HK-2 (cell line): ENCODE measurements around the gene IQGAP1.
"Not testable (repeated sequence)": the region's sequence is repeated elsewhere in the genome, so short reads cannot be mapped to it uniquely, and the experiment has no call there.

ENCODE experiments used
- DNase-seq: peaks from one replicate; pipeline ENCODE4 v3.0.0-alpha.2; 2018; ENCODE audit not compliant: unreplicated experiment

The IQGAP1 gene

DNA sequence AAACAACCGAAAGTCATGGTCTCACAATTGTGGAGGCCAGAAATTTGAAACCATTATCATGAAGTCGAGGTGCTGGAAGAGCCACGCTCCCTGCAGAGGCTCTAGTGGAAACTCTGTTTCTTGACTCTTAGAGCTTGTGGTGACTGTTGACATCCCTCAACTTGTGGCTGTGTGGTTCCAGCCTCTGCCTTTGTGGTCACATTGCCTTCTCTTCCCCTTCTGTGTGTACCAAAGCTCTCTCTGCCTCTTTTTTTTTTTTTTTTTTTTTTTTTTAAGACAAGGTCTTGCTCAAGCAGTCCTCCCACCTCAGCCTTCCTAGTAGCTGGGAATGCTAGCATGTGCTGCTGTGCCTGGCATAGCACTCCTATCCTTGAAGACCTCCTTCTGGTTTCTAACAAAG, 93.0 kb downstream of the IQGAP1 start:
- DNase-seq = no peak

DNA sequence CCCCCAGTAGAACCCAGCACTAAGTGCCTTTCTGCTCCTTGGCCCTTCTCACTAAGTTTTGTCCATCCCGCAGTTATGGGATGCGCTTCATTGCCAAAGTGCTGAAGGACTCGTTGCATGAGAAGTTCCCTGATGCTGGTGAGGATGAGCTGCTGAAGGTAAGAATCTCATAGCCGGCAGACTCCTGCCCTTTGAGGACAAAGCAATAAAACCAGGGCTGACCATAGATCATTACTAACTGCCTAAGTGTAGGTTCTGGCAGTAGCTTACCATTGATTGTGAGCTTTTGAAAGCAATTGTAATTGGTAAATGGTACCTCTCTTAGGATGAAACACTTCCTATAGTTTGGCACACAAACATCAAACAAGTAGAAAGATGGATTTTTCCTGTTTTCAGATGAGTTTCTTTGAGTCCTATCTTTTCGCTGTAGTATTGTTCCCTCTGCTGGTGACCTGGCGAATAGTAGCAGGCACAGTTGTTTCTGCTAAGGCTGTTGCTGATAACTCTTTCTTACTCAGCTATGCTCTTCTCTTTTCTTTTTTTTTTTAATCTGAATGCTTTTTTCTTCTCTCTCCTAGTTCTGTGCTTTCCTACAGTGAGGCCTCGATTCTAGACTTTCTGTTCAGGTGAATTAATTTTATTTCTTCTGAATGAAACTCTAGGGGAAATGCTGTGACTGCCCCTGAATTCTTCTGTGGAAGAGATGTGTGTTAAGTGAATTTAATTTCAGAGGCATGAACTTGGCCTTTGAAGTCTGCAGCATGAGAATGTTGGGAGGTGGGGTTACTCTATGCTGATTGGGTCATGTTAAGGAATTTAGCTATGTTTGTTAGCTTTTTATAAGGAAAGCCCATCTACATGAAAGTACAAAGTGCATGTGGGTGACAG, 94.3 kb downstream of the IQGAP1 start:
- DNase-seq = no peak

DNA sequence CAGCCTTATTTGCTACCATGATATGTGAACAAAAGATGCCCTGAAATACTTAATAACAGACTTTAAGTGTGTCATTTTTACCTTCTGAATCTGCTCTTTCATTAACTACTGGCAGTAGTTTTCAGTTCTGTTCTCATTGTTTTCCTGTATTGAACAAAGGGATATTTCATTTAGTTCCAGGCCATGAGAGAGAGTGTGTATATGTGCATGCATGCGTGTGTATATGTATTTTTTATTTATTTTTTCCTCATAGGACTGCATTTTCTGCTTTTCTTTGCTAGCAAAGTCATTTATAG, 94.9 kb downstream of the IQGAP1 start:
- DNase-seq = no peak

DNA sequence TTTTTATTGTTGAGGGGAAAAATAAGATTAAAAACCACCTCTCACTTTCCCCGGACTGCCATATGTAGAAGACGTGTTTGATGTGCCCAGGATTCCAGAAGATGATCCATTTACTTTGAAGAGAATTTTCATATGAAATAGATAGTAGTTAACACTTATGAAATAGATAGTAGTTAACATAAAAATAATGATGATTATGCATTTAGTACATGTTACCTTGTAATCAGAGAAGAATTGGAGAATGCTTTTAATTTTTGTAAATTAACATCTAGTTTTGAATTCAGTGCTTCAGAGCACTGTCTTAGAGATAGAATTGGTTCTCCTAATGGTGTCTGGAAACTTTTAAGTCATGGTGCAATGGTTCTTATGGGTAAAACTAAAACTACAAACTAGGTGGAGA, 95.6 kb downstream of the IQGAP1 start:
- no peak for DNase-seq

DNA sequence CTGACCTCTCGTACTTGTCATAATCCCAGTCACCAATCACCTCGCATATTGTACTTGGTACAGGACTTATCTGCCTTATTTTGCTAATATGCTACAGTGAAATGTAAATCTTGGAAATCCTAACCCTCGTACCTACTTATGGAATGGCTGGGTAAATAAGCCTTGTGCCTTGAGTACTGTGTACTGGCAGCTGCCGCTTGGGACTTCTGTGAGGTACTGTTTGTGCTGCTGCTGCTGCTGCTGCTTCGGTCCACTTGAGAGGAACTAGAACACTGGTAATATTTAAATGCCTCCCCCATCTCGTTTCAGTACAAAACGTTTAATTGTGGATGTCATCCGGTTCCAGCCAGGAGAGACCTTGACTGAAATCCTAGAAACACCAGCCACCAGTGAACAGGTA, 99.1 kb downstream of the IQGAP1 start:
- DNase-seq = no peak

DNA sequence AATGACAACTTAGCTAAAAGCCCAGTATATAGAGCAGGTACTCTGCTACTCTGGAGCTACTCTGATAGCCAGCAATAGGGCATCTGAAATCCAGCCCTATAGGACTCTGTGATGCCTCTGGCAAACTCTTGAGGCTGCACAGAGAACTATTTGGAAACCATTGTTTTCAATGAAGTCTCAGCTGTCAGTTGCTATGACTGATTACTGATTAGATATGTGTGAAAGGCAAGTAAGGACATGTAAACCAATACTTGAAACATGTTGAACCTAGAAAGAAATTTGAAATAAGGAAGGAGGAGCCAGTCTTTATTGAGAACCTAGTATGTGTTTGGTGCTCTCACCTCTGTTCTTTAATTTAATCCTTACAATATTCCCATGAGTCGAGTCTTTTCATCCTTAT, 101.5 kb downstream of the IQGAP1 start:
- DNase-seq = no peak

DNA sequence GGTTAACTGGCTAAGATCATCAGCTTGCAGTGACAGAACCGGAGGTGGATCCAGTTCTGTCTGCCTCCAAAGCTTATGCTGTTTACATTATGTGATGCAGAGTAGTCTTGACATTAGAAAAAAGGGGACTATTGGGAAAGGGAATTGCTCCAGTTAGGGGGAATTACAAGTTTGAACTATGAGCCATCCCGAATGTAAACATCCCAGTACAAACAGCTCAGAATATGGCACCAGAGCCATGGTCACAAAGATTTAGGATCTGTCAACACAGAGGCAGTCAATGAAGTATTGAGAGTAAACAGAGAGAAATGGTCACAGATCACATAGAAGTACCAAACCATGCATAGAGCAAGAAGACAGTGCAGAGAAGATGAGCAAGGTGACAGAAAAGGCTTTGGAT, 101.9 kb downstream of the IQGAP1 start:
- DNase-seq = no peak

DNA sequence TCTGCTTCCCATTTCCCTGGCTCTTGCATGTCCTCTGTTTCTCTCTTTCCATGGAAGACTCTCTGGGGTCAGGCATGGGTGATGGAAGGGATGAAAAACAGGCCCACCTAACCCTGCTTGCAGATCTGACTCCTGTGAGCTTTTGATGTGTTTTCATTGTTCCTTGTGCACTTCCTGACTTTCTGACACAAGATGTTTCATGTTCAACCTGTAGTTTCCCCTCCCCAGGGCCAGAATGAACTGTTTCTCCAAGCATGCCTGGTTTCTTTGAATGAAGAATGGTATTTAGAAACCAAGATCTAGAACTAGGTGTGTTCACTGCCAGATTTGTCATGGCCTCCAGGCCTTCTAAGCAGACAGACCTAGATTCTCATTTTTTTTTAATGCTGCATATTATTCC, 105.6 kb downstream of the IQGAP1 start:
- no peak for DNase-seq

DNA sequence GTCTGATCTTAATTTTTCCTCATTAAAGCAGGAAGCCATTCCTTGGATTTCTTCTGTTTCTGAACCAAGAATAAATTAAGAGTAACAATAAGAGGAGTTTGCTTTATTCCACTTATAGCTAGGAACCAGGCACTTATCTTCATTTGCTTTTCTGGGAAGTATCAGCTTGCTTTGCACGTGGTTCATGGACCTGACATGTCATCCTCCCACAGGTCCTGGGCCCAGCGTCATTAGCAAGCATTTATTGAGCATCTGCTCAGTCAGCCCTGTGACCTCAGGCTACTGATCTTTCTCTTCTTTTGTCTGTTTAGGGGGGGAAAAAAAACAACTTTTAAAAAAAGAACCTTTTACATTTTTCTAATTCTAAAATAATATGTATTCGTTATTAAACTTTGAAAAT, 107.0 kb downstream of the IQGAP1 start:
- no peak for DNase-seq

DNA sequence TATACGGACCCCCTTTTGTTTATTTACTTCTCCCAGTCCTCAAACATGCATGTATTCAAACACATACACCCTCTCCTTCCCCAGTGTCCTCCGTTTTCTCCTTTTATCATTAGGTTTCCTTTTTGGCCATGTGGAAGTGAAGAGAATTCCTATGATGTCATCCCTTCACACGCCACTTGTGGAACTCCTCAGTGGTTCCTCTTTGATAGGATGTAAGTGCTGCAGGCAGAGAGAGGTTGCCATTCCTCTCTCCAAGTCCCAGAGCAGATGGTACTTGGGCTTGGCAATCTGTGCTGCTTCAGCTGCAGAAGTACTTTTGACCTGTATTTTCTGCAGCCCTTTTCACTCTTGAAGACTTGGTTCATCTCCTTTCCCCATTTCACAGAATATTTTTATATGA, 108.7 kb downstream of the IQGAP1 start:
- no peak for DNase-seq

DNA sequence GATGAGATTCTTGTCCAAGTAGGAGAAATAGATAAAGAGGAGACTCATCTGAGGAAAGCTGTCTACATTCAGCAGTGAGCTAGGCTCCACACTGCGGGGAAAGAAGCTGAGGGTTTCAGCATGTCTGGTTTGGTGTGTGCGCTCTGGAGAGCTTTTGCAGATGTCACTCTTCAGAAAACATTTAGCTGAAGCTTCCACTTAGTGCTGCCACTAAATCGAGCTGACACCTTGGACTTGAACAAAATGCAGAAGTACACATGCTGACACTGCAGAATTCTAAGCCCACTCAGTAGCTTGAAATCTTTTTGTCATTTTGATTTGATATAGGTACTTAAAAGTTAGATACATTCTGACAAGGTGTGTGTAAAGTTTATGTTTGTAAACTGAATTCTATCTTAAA, 109.3 kb downstream of the IQGAP1 start:
- no peak for DNase-seq

DNA sequence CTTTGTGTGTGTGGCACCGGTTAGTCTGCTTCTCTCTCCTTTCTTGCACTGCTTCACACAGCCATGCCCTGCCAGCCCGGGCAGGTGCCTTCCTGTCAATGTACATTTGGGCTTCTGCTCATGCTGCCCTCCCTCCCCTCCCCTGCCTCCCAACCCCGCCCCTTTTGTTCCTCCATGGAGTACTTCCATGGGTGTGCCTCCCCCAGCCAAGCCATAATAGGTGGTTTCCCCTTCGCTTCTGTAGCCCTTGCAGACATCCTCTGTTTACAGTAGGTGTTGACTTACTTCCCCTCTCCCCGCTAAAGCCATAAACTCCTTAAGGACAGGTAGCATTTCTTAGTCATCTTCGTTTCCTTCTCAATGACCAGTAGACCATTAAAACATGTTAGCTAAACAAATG, 109.9 kb downstream of the IQGAP1 start:
- no peak for DNase-seq

DNA sequence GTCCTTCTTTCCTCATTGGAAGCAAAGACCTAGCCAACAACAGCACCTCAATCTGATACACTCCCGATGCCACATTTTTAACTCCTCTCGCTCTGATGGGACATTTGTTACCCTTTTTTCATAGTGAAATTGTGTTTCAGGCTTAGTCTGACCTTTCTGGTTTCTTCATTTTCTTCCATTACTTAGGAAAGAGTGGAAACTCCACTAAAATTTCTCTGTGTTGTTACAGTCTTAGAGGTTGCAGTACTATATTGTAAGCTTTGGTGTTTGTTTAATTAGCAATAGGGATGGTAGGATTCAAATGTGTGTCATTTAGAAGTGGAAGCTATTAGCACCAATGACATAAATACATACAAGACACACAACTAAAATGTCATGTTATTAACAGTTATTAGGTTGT, 112.1 kb downstream of the IQGAP1 start:
- no peak for DNase-seq

DNA sequence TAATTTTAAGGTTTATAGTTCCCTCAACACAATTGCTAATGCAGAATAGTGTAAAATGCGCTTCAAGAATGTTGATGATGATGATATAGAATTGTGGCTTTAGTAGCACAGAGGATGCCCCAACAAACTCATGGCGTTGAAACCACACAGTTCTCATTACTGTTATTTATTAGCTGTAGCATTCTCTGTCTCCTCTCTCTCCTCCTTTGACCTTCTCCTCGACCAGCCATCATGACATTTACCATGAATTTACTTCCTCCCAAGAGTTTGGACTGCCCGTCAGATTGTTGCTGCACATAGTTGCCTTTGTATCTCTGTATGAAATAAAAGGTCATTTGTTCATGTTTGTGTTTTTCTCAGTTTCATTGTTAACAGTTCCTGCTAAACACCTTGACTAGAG, 113.9 kb downstream of the IQGAP1 start:
- no peak for DNase-seq

DNA sequence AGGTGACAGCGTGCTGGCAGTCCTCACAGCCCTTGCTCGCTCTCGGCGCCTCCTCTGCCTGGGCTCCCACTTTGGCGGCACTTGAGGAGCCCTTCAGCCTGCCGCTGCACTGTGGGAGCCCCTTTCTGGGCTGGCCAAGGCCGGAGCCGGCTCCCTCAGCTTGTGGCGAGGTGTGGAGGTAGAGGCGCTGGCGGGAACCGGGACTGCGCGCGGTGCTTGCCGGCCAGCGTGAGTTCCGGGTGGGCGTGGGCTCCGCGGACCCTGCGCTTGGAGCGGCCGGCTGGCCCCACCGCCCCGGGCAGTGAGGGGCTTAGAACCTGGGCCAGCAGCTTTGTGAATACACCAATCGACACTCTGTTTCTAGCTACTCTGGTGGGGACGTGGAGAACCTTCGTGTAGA, 122.7 kb downstream of the IQGAP1 start:
- DNase-seq = not testable (repeated sequence)

DNA sequence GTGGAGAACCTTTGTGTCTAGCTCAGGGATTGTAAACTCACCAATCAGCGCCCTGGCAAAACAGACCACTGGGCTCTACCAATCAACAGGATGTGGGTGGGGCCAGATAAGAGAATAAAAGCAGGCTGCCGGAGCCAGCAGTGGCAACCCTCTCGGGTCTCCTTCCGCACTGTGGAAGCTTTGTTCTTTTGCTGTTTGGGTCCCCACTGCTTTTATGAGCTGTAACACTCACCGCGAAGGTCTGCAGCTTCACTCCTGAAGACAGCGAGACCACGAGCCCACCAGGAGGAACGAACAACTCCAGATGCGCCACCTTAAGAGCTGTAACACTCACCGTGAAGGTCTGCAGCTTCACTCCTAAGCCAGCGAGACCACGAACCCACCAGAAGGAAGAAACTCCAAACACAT, 123.2 kb downstream of the IQGAP1 start:
- not testable (repeated sequence) for DNase-seq

DNA sequence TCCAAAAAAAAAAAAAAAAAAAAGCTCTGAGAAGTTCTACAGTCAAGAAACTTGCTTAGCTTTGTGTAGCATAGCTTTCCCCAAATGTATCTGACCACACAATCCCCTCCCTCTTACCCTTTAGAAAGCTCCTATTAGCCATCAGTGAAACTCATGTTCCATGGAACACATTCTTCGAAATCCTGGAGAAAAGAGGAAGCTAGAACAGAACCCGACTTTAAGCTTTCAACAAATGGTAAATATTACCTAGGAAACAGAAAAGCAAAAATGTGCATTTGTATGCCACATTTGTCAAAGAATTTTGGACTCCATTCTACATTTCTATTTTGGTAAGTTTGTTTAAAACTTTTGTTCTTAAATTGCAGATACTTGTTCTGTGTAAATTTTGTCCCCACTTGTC, 124.2 kb downstream of the IQGAP1 start:
- no peak for DNase-seq

DNA sequence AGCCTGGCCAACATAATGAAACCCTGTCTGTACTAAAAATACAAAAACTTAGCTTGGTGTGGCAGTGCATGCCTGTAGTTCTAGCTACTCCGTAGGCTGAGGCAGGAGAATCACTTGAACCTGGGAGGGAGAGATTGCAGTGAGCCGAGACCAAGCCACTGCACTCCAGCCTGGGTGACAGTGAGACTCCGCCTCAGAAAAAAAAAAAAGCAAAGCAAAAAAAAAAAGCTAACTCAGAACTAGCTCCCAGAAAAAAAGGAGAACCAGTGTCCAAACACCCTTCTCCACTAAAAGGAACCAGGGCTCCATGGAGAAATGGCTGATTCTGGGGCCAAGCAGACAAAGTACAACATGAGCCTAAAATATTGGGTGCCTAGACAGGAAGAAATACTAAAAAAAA, 124.9 kb downstream of the IQGAP1 start:
- DNase-seq = no peak

DNA sequence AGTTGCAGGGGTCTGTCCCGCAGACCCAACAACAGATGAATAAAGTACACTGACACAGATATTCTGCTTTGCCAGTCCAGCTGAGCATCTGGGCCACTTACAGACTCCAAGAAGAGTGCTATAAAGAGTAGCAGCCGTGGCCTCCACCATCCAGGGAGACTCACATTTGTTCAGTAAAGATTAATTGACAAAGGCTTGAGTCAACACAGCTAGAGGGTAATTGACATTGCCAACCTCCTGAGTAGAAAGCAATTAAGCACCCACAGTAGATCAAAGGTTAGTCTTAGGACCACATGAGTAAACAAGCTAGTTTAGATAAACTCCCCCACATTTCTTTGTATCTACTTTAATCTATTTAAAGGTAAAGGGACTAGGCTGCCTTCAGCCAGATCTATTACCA, 125.4 kb downstream of the IQGAP1 start:
- DNase-seq = no peak

DNA sequence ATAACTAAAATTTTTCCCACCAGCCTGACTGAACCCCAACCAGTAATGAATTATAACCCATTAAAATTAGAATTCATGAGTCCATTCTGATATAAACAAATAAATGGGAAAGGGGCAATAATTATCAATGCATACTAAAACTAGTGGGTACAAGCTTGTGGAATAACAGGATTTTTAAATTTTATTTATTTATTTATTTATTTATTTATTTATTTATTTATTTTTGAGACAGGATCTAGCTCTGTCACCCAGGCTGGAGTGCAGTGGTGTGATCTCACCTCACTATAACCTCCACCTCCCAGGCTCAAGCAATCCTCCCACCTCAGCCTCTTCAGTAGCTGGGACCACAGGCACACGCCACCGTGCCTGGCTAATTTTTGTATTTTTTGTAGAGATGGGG, 125.9 kb downstream of the IQGAP1 start:
- DNase-seq = not testable (repeated sequence)

DNA sequence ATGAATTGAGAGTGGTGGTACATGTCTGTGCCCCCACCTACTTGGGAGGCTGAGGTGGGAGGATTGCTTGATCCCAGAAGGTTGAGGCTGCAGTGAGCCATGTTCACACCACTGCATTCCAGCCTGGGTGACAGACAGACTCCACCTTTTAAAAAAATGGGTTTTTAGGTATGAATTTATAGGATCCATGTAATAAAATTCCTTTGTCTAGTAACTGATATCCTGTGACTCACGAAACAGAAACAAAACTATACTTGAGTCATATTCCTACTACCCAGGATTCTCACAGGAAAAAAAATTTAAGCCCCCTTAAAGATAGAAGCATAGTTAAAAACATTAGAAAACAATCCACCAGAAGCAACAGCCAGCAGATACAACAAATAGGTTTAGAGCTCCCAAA, 131.6 kb downstream of the IQGAP1 start:
- DNase-seq = no peak

DNA sequence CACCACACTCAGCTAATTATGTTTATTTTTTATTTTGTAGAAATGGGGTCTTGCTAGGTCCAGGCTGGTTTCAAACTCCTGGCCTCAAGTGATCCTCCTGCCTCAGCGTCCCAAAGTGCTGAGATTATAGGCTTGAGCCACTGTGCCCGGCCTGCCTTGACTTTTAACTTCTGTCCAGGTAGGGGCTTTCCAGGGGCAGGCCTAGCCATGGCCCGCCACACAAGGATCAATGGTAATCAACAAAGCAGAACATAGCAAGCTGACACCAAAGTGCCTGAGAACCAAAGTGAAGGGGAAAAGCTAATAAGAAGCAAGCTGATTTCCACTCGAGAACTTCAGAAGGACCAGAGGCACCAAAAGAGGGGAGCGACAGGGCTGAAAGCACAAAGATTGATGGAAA, 132.3 kb downstream of the IQGAP1 start:
- no peak for DNase-seq

DNA sequence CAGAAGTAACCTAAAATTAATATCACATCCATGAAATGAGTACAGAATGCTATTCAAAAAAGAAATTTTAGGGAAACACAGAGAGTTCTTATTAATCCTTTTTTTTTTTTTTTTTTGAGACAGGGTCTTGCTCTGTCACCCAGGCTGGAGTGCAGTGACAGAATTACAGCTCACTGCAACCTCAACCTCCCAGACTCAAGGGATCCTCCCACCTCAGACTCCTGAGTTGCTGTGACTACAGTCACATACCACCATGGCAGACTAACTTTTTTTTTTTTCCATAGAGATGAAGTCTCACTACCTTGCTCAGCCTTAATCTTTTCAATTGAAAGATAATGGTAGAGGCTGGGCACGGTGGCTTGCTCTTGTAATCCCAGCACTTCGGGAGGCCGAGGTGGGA, 135.3 kb downstream of the IQGAP1 start:
- no peak for DNase-seq
